ENCODE results near the gene CCDC167.

Gene CCDC167

DNA sequence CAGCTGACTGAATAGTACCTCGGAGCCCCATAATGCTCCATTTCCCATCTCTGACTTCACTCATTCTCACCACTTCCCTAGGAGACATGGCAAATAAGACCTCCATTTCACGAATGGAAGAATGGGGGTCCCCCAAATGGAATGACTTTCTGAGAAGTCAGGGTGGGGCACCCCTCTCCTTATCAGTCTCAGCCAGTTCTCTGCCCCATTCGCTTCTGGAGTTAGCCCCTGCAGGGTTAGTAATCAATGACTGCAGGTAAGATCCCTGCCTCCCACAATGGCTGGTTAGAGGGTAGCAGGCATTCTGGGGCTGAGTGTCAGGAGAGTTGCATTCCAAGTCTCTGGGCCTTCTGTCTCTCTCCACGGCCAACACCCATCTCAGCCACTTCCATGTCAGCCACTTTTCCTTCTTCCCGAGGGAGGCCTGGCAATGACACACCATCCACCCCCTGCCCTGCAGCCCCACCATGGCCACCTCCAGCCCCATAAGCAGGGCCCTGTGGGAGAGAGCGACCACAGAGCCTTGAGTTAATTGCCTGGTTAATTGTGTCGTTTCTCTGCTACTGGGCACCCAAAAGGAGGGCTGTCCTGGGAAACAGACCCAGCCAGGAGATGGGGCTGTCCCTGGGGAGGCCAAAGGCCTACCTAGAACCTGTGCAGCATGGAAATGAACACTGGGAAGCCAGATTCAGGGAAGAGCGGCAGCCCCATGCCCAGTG, 13.4 kb downstream of the CCDC167 start:
- DNase-seq, result no peak

DNA sequence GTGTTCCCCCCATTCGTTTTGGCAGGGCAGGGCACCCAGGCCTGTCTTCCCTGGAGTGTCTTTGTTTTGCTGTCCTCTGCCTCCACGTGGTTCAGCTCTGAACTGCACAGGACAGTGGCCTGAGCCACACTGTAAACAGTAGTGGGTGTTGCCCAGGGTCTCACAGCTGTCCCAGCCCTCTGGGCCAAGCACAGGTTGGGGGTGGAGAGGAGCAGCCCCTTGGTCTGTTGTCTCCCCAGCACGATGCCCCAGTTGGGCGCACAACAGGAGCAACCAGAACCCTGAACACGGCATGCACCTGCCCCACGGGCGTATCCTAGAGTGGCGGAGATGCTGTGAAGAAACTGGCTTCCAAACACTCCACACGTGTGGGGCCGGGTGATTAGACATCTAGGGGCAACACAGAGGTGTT, 14.4 kb downstream of the CCDC167 start:
- DNase-seq, result no peak

DNA sequence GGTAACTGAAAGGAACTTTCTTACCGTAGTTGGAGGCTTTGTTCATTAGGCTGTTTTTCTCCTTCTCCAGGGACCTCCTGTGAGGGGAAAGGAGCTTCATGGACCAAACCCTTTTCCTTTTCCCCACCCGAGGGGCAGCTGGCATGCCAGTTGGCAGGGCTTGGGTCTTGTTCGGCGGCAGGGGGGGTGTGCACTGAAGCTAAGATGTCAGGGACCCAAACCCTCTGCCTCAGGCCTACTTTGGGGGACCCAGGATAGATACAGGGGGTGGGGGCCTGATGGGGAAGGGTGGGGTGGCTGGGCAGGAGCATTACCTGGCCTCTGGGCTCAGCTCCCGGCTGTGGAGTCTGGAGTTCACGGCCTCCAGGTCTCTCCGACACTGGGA, 14.9 kb downstream of the CCDC167 start:
- DNase-seq, result no peak

DNA sequence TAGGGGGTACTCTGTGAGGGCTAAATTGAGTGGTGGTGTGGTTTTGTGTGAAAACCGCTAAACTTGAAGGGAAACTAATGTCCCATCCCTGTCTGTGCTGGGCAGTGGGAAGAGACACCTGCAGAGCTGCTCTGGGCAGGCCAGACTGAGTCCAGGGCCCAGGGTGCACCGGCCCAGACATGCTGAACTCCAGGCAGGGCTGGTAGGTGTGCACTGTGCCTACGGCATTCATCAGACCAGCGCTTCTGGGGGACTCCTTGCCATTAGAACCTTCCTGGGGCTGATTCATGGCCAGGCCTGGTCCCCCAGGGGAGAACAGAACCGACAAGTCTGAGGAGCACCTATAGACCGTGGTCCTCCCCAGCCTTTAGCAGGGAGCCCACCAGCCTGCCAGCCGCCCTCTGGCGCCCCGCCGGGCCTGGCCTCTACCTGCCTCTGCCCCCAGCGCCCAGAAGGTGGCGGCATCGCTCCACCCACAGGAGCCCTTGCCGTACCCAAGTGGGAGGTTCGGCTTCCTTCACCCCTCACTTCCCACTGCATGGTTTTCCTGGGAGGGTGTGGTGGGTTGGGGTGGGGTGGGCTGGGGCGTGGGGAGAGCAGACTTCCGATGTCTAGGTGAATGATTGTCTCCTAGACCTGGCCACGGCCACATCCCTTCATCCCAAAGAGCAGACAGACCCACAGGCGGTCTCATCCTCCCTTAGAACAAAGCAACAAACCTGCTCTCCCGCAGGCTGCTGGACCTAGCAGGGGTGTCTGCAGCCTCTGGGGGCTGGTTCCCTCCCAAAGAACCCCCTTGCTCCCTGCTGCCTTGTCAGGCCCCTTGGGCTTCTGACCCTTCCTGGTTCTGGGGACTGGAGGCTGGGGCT, 15.5 kb downstream of the CCDC167 start:
- DNase-seq, result no peak

DNA sequence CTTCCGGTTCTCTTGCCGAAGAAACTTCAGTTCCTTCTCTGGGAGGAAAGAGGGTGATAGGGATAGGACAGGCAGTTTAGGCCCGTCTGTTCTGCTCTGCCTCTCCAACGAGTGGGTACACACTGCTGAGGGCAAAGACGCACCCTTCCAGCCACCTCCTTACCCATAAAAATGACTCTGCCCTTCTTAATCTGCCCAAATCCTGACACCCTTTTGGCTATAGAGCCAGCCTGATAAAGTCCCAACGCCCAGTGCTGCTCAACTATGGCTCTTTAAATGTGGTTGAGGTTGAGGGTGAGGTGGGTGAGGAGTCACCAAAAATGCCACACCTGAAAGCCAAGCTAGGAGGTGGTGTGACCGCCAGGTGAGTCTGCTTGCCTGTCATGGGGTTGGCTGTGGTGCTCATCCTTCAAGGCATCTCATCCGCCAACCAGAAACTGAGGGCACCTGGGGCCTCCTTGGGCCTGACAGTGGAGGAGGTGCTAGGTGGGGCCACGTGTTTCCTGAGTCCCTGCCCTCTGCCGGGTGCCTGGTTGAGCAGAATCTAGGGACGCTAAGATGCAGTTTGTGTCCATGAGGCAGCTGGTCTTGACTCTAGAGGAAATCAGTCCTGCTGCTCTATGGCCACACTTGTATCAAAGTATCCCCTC, 16.3 kb downstream of the CCDC167 start:
- no peak for DNase-seq

DNA sequence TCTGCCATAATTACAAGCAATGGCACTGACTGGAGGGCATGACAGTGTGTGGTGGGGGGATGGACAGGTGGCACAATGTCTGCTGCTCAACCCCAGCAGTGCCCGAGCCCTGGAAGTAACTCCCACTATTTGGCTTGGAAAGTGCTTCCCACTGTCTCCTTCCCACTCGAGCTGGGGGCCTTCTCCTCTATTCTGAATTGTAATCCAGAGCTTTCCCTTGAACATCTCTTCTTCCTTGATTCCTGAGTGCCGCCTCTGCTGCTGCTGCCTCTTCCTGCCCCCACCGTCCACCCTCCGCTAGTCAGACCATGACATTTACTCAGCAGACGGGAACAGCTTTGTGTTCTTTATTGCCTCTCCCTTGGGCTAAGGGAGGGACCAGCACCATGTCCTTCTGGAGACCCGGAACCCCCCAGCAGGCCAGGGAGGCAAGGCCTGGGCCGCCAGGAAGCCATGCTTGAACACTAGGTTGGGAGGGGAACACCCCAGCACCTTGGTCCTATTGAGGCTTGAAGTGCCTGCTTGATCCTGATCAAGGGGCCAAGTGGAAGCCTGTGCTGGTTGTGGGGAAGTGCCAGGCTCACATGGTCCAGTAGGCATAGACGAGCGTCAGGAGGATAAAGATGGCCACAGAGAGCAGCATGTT, 17.0 kb downstream of the CCDC167 start:
- no peak for DNase-seq

DNA sequence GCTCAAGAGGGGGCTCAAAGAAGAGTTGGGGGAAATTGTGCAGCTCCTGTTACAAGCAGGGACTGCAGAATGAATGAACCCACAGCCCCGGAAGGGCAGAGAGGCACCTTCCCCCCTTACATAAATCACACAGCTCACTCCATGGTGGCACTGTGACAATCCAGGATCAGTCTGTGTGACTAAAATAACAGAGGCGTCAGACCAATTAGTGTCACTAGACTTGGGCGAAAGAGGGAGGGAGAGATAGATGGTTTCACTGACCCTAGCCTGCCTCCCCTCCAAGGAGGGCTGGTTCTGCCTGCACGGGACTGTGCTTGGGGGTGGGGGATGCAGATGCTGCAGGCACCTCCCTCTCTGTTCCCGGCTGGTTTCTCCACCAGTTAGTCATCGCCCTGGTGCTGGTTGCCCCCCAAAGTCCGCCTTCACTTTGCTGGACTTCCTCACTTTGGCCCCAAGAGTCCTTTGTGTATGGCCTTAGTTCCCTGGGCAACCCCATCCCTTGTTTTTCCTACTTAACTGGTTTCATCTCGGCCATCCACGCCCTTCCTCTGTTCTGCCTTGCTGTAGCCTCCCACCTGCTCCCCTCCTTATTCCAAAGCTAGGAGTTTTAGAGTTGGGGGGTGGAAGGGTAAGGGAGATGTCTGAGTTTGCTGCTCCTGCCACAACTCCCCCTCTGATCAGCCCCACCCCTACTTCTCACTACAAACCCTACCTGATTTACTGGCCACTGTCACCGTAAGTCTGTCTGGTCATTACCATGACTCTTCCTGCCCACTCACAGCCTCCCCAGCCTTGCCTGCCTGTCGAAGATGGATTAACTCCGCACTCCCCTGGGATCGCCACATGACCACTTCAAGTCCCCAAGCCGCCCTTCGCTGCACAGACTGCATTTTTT, 17.7 kb downstream of the CCDC167 start:
- DNase-seq, result no peak

DNA sequence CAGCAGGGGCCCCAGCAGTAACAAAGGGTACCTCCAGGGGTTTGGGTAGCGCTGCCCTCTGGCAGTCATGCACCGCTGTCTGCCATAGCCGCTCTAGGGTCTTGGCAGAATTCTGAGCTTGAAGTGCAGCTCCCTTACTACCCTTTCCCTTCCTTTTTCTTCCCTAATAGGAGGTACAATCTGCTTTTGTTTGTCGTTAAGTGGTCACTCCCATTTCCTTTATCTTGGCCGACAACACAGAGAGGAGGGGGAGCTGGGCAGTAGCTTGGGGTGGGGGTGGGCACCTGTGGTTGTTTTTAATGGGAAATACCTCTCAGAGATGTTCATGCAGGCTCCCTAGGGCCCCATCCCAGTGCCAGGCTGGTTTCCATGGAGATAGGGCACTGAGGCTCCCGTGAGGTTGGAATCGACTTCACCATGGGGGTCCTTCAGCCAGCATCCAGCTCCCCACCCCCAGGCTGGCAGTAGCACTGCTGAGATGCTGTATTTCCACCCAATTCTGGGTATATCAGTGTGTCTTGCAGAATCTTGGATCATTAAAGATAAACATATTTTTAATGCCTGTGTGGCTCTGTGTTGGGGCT, 18.6 kb downstream of the CCDC167 start:
- DNase-seq, result no peak

DNA sequence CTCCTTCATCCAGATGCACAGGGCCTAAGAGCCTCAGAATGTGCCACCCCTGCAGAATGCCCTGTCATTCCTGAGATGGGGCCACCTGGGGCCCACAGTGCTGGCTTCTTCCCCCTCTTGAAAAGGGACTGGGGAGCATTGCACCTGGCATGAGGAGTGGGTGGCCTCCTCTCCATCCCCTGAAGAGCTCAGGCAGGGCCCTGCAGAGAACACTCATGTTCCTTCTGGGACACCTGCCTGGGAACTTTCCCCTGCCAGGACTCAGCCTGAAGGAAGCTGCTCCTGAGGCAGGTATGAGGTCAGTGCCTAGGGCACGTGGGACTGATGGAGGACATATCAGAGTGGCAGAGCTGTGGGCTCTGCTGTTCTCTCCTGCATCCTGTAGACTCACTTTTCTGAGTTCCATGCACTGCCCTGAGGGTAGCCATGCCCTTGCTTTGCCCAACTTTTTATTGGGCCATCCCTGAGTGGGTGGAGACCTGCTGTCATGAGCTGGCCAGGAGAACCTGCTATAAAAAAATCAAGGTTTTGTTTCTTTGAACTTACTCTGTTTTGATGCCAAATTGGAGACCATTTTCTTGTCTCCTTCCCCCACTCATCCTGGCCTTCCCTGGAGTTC, 19.5 kb downstream of the CCDC167 start:
- no peak for DNase-seq

DNA sequence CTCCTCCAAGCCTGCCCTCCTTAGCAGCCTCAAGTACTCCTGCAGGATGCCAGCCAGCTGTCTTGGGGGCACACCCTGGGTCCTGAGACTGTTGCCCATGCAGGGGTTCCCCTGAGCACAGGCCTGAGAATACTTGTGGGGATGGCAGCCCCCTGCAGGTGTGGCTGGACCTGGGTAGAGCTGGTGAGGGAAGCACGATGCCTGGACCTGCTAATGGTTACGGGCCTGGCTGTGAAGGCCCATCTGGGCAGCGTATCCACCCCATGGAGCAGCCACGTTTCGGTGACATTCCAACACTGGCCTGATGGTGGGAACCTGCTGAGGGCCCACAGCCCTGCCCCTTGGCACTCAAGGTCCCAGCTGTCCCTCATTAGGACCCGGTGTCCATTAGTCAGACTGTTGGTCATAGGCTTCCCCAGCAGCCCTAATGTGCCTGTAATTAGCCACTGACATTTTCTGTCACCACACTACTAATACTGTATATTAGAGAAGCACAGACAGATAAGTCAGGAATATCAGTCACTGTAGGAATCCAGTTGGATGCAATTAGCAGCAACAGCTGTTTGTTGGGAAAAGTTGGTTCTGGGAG, 20.3 kb downstream of the CCDC167 start:
- DNase-seq, result no peak

DNA sequence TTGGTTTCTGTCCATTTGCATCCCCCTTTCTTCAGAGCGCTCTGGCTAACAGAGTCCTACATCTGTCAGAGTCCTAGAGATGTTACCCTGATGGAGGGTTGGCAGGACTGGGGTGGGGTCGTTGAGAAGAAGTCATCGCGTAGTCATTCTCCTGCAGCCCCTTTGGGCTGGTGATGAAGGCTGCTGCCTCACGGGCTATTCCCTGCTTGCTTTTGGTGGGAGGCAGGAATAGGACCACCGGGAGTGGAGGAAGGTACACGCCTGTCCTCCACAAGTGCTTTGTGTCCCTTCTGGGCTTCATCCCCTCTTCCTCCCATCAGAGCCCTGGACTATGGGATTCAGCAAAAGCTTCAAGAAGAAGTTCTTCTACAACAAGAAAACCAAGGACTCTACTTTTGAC, 20.9 kb downstream of the CCDC167 start:
- DNase-seq, result no peak

DNA sequence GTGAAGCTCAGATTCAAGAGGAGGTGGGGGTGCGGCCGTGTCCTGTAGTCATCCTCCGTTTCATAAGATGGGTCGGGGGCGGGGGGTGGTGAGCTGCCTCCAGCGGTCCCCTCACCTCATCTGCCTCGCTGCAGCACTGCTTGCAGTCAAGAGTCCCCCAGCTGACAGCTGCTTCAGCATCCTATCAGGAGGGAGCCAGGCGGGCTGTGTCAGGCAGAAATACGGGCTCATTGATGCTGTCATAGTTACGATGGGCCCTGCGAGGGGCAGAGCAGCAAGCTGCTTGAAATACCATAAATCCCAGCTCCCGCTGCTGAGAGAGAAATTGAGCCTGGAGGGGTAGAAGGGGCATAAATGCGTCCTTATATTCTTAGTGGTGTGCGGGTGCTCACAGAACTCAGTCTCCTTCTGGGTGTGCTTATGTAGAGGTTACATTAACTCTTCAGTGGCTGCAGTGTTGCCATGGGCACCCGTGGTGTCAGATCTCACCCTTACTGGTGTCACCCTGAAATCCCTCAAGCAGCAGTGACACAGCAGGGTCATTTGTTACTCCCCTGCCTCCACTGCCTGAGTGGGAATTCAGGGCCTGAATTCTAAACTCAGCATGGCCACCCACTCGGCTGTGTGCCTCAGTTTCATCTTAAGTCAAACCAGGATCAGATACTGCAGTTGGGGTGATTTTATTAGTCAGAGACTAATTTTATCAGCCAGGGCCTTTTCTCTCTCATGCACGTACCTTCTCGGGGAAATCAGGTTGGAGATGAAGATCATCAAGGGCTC, 21.8 kb downstream of the CCDC167 start:
- no peak for DNase-seq

DNA sequence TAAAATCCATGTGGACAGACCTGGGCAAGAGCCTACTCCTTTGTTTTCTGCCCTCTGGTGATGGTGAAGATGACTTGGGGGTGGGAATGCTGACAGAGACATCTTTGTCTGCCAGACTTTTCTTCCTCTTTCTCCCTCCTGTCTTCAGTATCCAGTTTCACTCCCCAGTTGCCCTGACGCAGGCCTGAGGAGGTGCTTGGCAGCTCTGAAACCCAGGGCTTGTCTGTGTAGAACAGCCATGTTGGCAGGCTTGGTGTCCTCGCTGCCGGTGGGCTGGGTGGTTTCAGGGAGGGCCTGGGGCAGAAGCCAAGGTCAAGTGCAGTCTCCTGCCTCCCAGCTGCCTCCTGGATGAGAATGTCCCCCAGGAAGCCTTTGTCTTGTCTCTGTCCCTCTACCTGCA, 22.5 kb downstream of the CCDC167 start:
- DNase-seq, result no peak

DNA sequence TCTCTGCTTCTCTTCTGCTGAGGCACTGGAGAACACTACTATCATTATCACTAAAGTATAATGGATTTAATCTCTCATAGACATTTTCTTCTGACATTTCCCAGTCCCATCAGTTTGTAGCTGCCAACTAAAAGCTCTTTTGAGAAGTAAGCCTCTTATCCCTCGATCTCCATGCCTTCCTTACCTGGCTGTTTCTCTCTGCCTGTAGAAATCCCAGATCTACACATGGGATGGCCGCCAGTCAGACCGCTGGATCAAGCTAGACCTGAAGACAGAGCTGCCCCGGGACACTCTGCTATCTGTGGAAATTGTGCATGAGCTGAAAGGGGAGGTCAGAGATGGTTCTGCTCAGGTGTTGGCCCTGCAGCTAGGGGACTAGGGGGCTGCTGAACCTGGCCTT, 25.4 kb downstream of the CCDC167 start:
- no peak for DNase-seq

DNA sequence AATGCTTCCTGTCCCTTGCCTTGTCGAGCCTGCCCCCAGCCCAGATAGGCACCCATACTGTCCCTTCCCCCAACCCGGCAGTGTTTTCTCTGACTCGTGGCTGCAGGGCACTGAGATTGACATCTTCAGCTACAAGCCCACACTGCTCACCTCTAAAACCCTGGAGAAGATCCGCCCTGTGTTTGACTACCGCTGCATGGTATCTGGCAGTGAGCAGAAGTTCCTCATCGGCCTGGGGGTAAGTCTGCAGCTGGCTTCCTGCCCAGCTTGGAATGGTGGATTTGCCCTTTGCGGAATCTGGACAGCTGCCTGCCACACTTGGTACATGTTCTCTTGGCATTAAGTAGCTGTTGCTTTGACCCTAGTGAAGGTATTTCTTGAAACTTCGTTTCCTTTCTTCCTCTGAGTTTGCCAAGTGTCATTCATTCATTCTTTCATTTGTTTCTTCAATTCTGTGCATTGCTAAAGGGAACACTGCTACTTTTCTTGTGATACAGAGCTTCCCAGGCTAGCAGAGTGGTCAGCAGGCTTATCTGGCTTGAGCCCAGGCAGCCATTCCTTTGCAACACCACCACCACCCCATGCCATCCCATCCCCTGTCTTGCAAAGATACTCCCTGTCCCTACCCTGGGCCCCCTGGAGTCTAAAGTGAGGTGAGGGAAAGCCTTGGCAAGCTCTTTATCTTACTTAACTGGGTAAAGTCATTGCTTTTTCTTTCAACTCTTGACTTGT, 26.2 kb downstream of the CCDC167 start:
- no peak for DNase-seq

DNA sequence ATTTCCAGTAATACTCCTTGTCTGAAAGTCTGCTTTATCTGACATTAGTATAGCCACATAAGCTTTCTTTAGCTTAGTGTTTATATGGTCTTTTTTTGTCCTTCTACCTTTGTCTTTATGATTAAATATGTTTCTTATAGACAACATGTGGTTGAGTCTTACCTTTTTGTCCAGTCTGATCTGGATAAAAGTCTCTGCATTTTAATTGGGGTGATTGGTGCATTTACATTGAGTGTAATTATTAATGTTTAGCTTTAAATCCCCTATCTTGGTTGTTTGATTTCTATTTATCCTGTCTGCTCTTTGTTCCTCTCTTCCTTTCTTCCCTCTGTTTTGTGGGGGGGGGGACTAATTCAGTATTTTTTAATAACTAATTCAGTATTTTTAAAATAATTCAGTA, 32.0 kb downstream of the CCDC167 start:
- DNase-seq, result no peak

DNA sequence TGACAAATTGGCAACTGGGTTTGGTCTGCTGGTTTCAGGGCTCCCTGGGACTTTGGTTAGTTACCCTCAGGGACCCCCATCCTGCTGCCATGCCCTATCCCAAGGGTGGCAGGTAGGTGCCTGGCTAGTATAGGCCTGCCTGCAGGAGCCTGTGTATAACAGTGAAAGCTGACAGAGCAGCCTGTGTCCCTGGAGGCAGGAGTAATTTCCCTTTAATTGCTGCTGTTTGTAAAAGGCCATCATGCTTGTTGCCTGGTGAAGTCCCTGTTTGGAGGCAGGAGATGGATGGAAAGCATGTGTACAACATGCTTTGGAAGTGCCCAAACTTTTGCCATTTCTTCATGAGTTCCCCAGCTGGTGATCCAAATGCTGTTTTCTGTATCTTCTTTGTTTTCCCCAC, 36.6 kb downstream of the CCDC167 start:
- peak; percentile 3 for DNase-seq

DNA sequence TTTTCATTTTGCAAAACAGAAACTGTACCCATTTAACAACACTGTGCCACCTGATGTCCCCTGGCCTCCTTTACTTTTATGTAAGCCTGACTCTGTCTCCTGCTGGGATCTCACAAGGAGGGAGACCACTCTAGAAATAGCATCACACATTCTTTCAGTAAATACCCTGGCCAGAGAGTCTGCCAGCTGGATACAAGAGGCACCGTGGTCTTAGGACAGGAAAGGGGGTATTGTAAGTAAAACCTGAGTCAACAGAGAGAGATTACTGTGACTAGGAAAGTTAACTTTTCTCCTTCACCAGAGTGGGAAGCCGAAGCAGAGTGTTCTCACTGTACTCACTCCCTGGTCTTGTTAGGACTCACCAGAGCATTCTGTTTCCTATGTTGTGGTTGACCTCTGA, 38.9 kb downstream of the CCDC167 start:
- DNase-seq, result no peak

DNA sequence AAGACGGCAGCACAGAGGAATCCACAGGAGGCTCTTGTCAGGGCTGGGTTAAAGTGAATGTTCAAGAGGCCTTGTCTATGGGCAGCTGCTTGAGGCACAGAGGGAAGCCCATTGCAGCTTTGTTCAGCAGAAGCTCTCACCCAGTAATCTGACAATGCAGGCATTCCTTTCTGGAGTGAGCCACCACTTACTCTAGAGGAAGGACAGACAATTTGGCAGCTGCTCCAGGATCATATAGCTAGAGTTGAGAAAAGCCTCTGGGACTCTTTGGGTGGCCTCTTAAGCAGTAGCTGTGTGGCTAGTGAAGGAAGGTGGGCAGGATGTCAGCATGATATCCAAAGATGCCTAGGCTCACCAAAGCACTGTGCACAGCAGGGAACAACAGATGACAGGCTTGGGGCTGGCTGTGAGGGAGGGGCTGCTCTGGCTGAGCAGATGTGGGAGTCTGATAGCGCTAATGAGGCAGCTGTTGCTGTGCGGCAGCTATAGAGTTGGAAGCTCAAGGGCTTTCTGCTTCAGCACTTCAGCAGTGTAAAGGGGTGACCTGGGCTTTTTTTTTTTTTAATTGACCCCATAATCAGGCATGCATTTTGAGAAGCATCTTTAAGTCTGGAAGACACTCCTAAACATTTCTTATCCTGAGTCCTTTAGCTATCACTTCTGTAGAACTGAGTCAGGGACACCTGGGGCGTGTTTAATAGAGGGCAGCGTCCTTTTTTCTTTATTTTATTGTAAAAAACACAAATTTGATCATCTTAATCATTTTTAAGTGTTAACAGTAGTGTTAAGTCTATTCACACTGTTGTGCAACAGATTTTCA, 39.5 kb downstream of the CCDC167 start:
- no peak for DNase-seq
